Neutrophil (primary cell): ENCODE results near the gene SHOC2.

Source experiments
- H3K27ac ChIP-seq: fragments of 200-600 bp; sonication (generic); 2 replicates; pipeline ENCODE4 v1.5.1; 2016; ENCODE audit warnings: mild to moderate bottlenecking, moderate library complexity
- H3K27me3 ChIP-seq: fragments of 200-600 bp; sonication (generic); 2 replicates; pipeline ENCODE4 v1.6.0; 2016; ENCODE audit warnings: mild to moderate bottlenecking
- H3K36me3 ChIP-seq: fragments of 200-600 bp; sonication (generic); 2 replicates; pipeline ENCODE4 v1.5.1; 2017
- H3K4me1 ChIP-seq, 2 experiments: fragments of 200-600 bp in 1 of 2; sonication (generic) in 1 of 2; 1 replicate in 1 of 2; 2 replicates in 1 of 2; pipeline versions ENCODE4 v1.5.1 to v1.6.1; 2013 to 2016; ENCODE audit warnings: low read depth in 1 of 2, low read length in 1 of 2, mild to moderate bottlenecking in 1 of 2, moderate library complexity in 1 of 2; ENCODE audit not compliant: control insufficient read depth in 1 of 2, insufficient read depth in 1 of 2
- H3K4me3 ChIP-seq, 2 experiments: fragments of 200-600 bp in 1 of 2; sonication (generic) in 1 of 2; 1 replicate in 1 of 2; 2 replicates in 1 of 2; pipeline ENCODE4 v1.5.1; 2013 to 2016; ENCODE audit warnings: low read depth in 1 of 2, low read length in 1 of 2, mild to moderate bottlenecking in 1 of 2, moderate library complexity in 1 of 2
- H3K9me3 ChIP-seq: fragments of 200-600 bp; sonication (generic); 2 replicates; pipeline ENCODE4 v1.5.1; 2016
- CTCF ChIP-seq: fragments of 200-600 bp; sonication (generic); IDR thresholded peaks from 2 replicates; pipeline ENCODE4 v1.5.1; 2016; ENCODE audit warnings: antibody characterized with exemption

Gene SHOC2

GRCh38 chr10:110936757-110937156 lies 17.4 kb downstream of the SHOC2 start:
- TF ChIP-seq CTCF, result no peak
- Histone ChIP-seq H3K27me3 (no peaks in the 10 kb centered on the region), H3K4me3 (no peak overlapping the region), H3K4me1 (peaks cover 13 to 18% of the 10 kb centered on the region in 2 experiments), H3K9me3 (no peaks in the 10 kb centered on the region), H3K36me3 (no peaks in the 10 kb centered on the region), H3K27ac (no peak overlapping the region)

GRCh38 chr10:110939419-110939818 lies 20.0 kb downstream of the SHOC2 start:
- no peaks in the 10 kb centered on the region for H3K9me3 ChIP-seq
- no peaks in the 10 kb centered on the region for H3K36me3 ChIP-seq
- no peak overlapping the region for H3K27ac ChIP-seq
- no peaks in the 10 kb centered on the region for H3K27me3 ChIP-seq
- no peak overlapping the region for H3K4me3 ChIP-seq
- H3K4me1 ChIP-seq, result peaks cover 6 to 14% of the 10 kb centered on the region in 2 experiments
- TF ChIP-seq CTCF, result no peak

GRCh38 chr10:110944792-110945396 lies 25.5 kb downstream of the SHOC2 start:
- Histone ChIP-seq H3K27ac (peak overlapping the region; percentile 19), H3K27me3 (no peaks in the 10 kb centered on the region), H3K36me3 (no peaks in the 10 kb centered on the region)

GRCh38 chr10:110946496-110946895 lies 27.1 kb downstream of the SHOC2 start:
- Histone ChIP-seq H3K9me3 (no peaks in the 10 kb centered on the region), H3K4me3 (no peak overlapping the region), H3K27ac (no peak overlapping the region), H3K4me1 (peaks cover 15 to 17% of the 10 kb centered on the region in 2 experiments), H3K27me3 (no peaks in the 10 kb centered on the region), H3K36me3 (peaks cover under 1% of the 10 kb centered on the region)
- TF ChIP-seq CTCF, result no peak

More at GRCh38 chr10:110944792-110945396, 25.5 kb downstream of the SHOC2 start:
- Histone ChIP-seq H3K4me3 (no peak overlapping the region), H3K9me3 (no peaks in the 10 kb centered on the region), H3K4me1 (peaks cover 20 to 24% of the 10 kb centered on the region in 2 experiments)
- no peak for TF ChIP-seq CTCF

- no peaks in the 10 kb centered on the region for H3K27me3 ChIP-seq
- TF ChIP-seq CTCF, result no peak
- peaks cover 15 to 21% of the 10 kb centered on the region in 2 experiments for H3K4me1 ChIP-seq
- no peaks in the 10 kb centered on the region for H3K9me3 ChIP-seq
- H3K27ac ChIP-seq, result no peak overlapping the region
- no peak overlapping the region for H3K4me3 ChIP-seq
- peaks cover 7% of the 10 kb centered on the region for H3K36me3 ChIP-seq
Measured at GRCh38 chr10:110947061-110947595, 27.7 kb downstream of the SHOC2 start.
